ENCODE measurements around the gene ENTPD2. TPM values are rescaled to one million over a fixed set of nuclear protein-coding genes. Genes with fewer than 3 reads are reported as not detected.

ENTPD2 gene
- total RNA-seq, 5 donors from 2014 or later (not counting 1 experiment from before 2014, with no cell fraction given), result 0.32 TPM; not detected in 4

- ChIA-PET POLR2A (no interaction called here), CTCF (no interaction called here)
- no peak for ATAC-seq (replicated peaks in 1 of 4)
- Histone ChIP-seq H3K4me1 (ENCODE audit: control insufficient read depth in 1 of 2, extremely low read depth in 1 of 2, insufficient read depth in 2 of 2, low read length in 2 of 2) (peaks cover 0 to 4% of the 10 kb centered on the region in 2 experiments), H3K9me3 (no peaks in the 10 kb centered on the region), H3K27me3 (replicated peaks in 1 of 2; ENCODE audit: control insufficient read depth in 2 of 2, extremely low read depth in 1 of 2, insufficient read depth in 2 of 2, low read length in 1 of 2) (no peaks in the 10 kb centered on the region), H3K36me3 (ENCODE audit: control insufficient read depth in 2 of 2, extremely low read depth in 1 of 2, insufficient read depth in 1 of 2, low read length in 1 of 2) (peaks cover 6 to 52% of the 10 kb centered on the region in 2 donors), H3K27ac (ENCODE audit: low read length) (no peak overlapping the region), H3K4me3 (ENCODE audit: control insufficient read depth in 1 of 2, extremely low read depth in 1 of 2, low read length in 1 of 2) (no peak overlapping the region)
- 96% methylated on average over 44 of the region's 67 CpGs for WGBS (ENCODE audit: insufficient coverage)
- H3K36me3 Mint-ChIP-seq, result peaks cover 14% of the 10 kb centered on the region
- H3K4me3 Mint-ChIP-seq, result no peak overlapping the region
- H3K27me3 Mint-ChIP-seq, result no peaks in the 10 kb centered on the region
- no peaks in the 10 kb centered on the region for H3K9me3 Mint-ChIP-seq
- no peak for DNase-seq
- no peaks in the 10 kb centered on the region for H3K4me1 Mint-ChIP-seq
- H3K27ac Mint-ChIP-seq, result no peak overlapping the region
Observed at GRCh38 chr9:137012694-137013570, 40.9 kb downstream of the ENTPD2 start.

- H3K27me3 ChIP-seq (replicated peaks in 1 of 2; ENCODE audit: control insufficient read depth in 2 of 2, extremely low read depth in 1 of 2, insufficient read depth in 2 of 2, low read length in 1 of 2), result no peaks in the 10 kb centered on the region
- H3K9me3 ChIP-seq, result no peaks in the 10 kb centered on the region
- peaks cover 0 to 4% of the 10 kb centered on the region in 2 experiments for H3K4me1 ChIP-seq (ENCODE audit: control insufficient read depth in 1 of 2, extremely low read depth in 1 of 2, insufficient read depth in 2 of 2, low read length in 2 of 2)
- Mint-ChIP-seq H3K4me3 (no peak overlapping the region), H3K9me3 (no peaks in the 10 kb centered on the region), H3K27me3 (no peaks in the 10 kb centered on the region), H3K36me3 (peaks cover 14% of the 10 kb centered on the region), H3K4me1 (no peaks in the 10 kb centered on the region), H3K27ac (no peak overlapping the region)
- POLR2A ChIA-PET, result interaction anchor here in 1 of 2 donors (0.5 kb wide), 1 partner anchor 554 kb away, joined by 7 read pairs; no protein-coding TSS in a partner anchor
- peaks cover 2 to 48% of the 10 kb centered on the region in 2 donors for H3K36me3 ChIP-seq (ENCODE audit: control insufficient read depth in 2 of 2, extremely low read depth in 1 of 2, insufficient read depth in 1 of 2, low read length in 1 of 2)
- no peak overlapping the region for H3K27ac ChIP-seq (ENCODE audit: low read length)
- no peak for DNase-seq
- H3K4me3 ChIP-seq (ENCODE audit: control insufficient read depth in 1 of 2, extremely low read depth in 1 of 2, low read length in 1 of 2), result no peak overlapping the region
- WGBS (ENCODE audit: insufficient coverage), result 93% methylated on average over 24 of the region's 39 CpGs
- ATAC-seq (replicated peaks in 1 of 4), result no peak
- CTCF ChIA-PET, result interaction anchor here (0.5 to 0.6 kb wide), 2 partner anchors 13 to 34 kb away, joined by 3 to 5 read pairs; no protein-coding TSS in a partner anchor
Observed at GRCh38 chr9:137011907-137012675, 41.8 kb downstream of the ENTPD2 start.

GRCh38 chr9:137011156-137011555, 42.7 kb downstream of the ENTPD2 start:
- peaks cover 0 to under 1% (median 0%) of the 10 kb centered on the region in 3 donors for H3K4me1 Mint-ChIP-seq
- POLR2A ChIA-PET, result no interaction called here

GRCh38 chr9:137009938-137010732, 43.7 kb downstream of the ENTPD2 start:
- no peak overlapping the region for H3K4me3 Mint-ChIP-seq

More at GRCh38 chr9:137011156-137011555, 42.7 kb downstream of the ENTPD2 start:
- H3K36me3 Mint-ChIP-seq, result peaks cover 10% of the 10 kb centered on the region
- H3K9me3 Mint-ChIP-seq, result no peaks in the 10 kb centered on the region
- no peaks in the 10 kb centered on the region for H3K27me3 Mint-ChIP-seq
- Histone ChIP-seq H3K36me3 (ENCODE audit: control insufficient read depth in 2 of 2, extremely low read depth in 1 of 2, insufficient read depth in 1 of 2, low read length in 1 of 2) (peaks cover 0 to 40% of the 10 kb centered on the region in 2 donors), H3K9me3 (no peaks in the 10 kb centered on the region), H3K27me3 (replicated peaks in 1 of 2; ENCODE audit: control insufficient read depth in 2 of 2, extremely low read depth in 1 of 2, insufficient read depth in 2 of 2, low read length in 1 of 2) (no peaks in the 10 kb centered on the region), H3K4me3 (ENCODE audit: control insufficient read depth in 1 of 2, extremely low read depth in 1 of 2, low read length in 1 of 2) (no peak overlapping the region), H3K27ac (ENCODE audit: low read length) (no peak overlapping the region), H3K4me1 (ENCODE audit: control insufficient read depth in 1 of 2, extremely low read depth in 1 of 2, insufficient read depth in 2 of 2, low read length in 2 of 2) (peaks cover 0 to 12% of the 10 kb centered on the region in 2 experiments)
- DNase-seq (no peak), ATAC-seq (replicated peaks in 1 of 4) (no peak)
- H3K27ac Mint-ChIP-seq, result no peak overlapping the region
- H3K4me3 Mint-ChIP-seq, result no peak overlapping the region
- CTCF ChIA-PET, result interaction anchor here (0.5 to 0.6 kb wide), 2 partner anchors 14 to 33 kb away, joined by 3 to 5 read pairs; no protein-coding TSS in a partner anchor
- 94% methylated on average over 20 of the region's 24 CpGs for WGBS (ENCODE audit: insufficient coverage)

GRCh38 chr9:137009217-137009616, 44.6 kb downstream of the ENTPD2 start:
- Mint-ChIP-seq H3K4me1 (peaks cover 0 to 6% (median 6%) of the 10 kb centered on the region in 3 donors), H3K27ac (no peak overlapping the region), H3K36me3 (peaks cover 6% of the 10 kb centered on the region), H3K27me3 (no peaks in the 10 kb centered on the region), H3K4me3 (no peak overlapping the region), H3K9me3 (no peaks in the 10 kb centered on the region)
- DNase-seq, result no peak
- Histone ChIP-seq H3K27me3 (replicated peaks in 1 of 2; ENCODE audit: control insufficient read depth in 2 of 2, extremely low read depth in 1 of 2, insufficient read depth in 2 of 2, low read length in 1 of 2) (no peaks in the 10 kb centered on the region), H3K9me3 (no peaks in the 10 kb centered on the region), H3K27ac (ENCODE audit: low read length) (no peak overlapping the region), H3K4me3 (ENCODE audit: control insufficient read depth in 1 of 2, extremely low read depth in 1 of 2, low read length in 1 of 2) (no peak overlapping the region), H3K36me3 (ENCODE audit: control insufficient read depth in 2 of 2, extremely low read depth in 1 of 2, insufficient read depth in 1 of 2, low read length in 1 of 2) (peaks cover 0 to 22% of the 10 kb centered on the region in 2 donors), H3K4me1 (ENCODE audit: control insufficient read depth in 1 of 2, extremely low read depth in 1 of 2, insufficient read depth in 2 of 2, low read length in 2 of 2) (peaks cover 0 to 17% of the 10 kb centered on the region in 2 experiments)
- WGBS (ENCODE audit: insufficient coverage), result 90% methylated on average over 11 of the region's 18 CpGs
- CTCF ChIA-PET, result no interaction called here
- no peak for ATAC-seq (replicated peaks in 1 of 4)
- POLR2A ChIA-PET, result no interaction called here

More at GRCh38 chr9:137009938-137010732, 43.7 kb downstream of the ENTPD2 start:
- WGBS (ENCODE audit: insufficient coverage), result 95% methylated on average over 41 of the region's 49 CpGs
- Mint-ChIP-seq H3K36me3 (peaks cover 6% of the 10 kb centered on the region), H3K27me3 (no peaks in the 10 kb centered on the region), H3K4me1 (peaks cover 0 to 3% (median 0%) of the 10 kb centered on the region in 3 donors), H3K27ac (no peak overlapping the region), H3K9me3 (no peaks in the 10 kb centered on the region)
- Histone ChIP-seq H3K27ac (ENCODE audit: low read length) (no peak overlapping the region), H3K4me3 (ENCODE audit: control insufficient read depth in 1 of 2, extremely low read depth in 1 of 2, low read length in 1 of 2) (no peak overlapping the region), H3K27me3 (replicated peaks in 1 of 2; ENCODE audit: control insufficient read depth in 2 of 2, extremely low read depth in 1 of 2, insufficient read depth in 2 of 2, low read length in 1 of 2) (no peaks in the 10 kb centered on the region), H3K36me3 (ENCODE audit: control insufficient read depth in 2 of 2, extremely low read depth in 1 of 2, insufficient read depth in 1 of 2, low read length in 1 of 2) (peaks cover 0 to 31% of the 10 kb centered on the region in 2 donors), H3K9me3 (no peaks in the 10 kb centered on the region), H3K4me1 (ENCODE audit: control insufficient read depth in 1 of 2, extremely low read depth in 1 of 2, insufficient read depth in 2 of 2, low read length in 2 of 2) (peaks cover 0 to 15% of the 10 kb centered on the region in 2 experiments)
- DNase-seq, result no peak
- POLR2A ChIA-PET, result interaction anchor here in 1 of 2 donors (0.5 kb wide), 1 partner anchor 44 kb away, joined by 3 read pairs; no protein-coding TSS in a partner anchor
- CTCF ChIA-PET, result no interaction called here
- ATAC-seq (replicated peaks in 1 of 4), result no peak
